H1 (cell line): ENCODE results near the gene TMEM255B. TPM values are rescaled to one million over a fixed set of nuclear protein-coding genes. Genes with fewer than 3 reads are reported as not detected.

ENCODE experiments used
- CTCF ChIA-PET: fragments of 300-600 bp; sonication (Branson Sonifier 250); formaldehyde crosslinking; loops from one replicate; lab custom pipeline; 2021; ENCODE audit not compliant: partially characterized antibody; lab: Charles Lee
- POLR2A ChIA-PET: fragments of 300-600 bp; sonication (Branson Sonifier 250); formaldehyde crosslinking; loops from one replicate; lab custom pipeline; 2021; ENCODE audit warnings: inconsistent platforms; ENCODE audit not compliant: partially characterized antibody; lab: Charles Lee
- DNase-seq, 2 experiments: peaks; one replicate each; pipeline versions ENCODE4 v3.0.0 to v3.0.0-alpha.2; 2010 to 2022; ENCODE audit warnings: low spot score in 2 of 2, low read depth in 1 of 2, mixed read lengths in 1 of 2
- FAIRE-seq: peaks from 2 replicates; lab custom pipeline; 2011; peaks lifted over from hg19 to GRCh38; lab: Jason Lieb, UNC
- H2AFZ ChIP-seq: 2 replicates; pipeline ENCODE4 v1.8.1; 2012; ENCODE audit warnings: low read length, inconsistent platforms
- H2AK5ac ChIP-seq: 2 replicates; pipeline ENCODE4 v1.6.1; 2013; ENCODE audit warnings: low read depth, low read length
- H2BK120ac ChIP-seq: replicated peaks from 2 replicates; pipeline ENCODE3; 2013; ENCODE audit warnings: low read depth, low read length, inconsistent platforms
- H2BK12ac ChIP-seq: 2 replicates; pipeline ENCODE4 v1.6.1; 2013; ENCODE audit warnings: low read depth, low read length
- H2BK15ac ChIP-seq: 2 replicates; pipeline ENCODE4 v1.6.1; 2013; ENCODE audit warnings: low read length
- H2BK20ac ChIP-seq: 2 replicates; pipeline ENCODE4 v1.6.1; 2013; ENCODE audit warnings: low read length
- H2BK5ac ChIP-seq: 2 replicates; pipeline ENCODE4 v1.6.1; 2013; ENCODE audit warnings: low read depth, low read length
- H3K14ac ChIP-seq: 2 replicates; pipeline ENCODE4 v1.6.1; 2013; ENCODE audit warnings: inconsistent platforms; ENCODE audit not compliant: insufficient read length
- H3K18ac ChIP-seq: 2 replicates; pipeline ENCODE4 v1.6.1; 2013; ENCODE audit warnings: low read length; ENCODE audit errors: extremely low read depth
- H3K23ac ChIP-seq: 2 replicates; pipeline ENCODE4 v1.6.1; 2013; ENCODE audit warnings: inconsistent platforms; ENCODE audit not compliant: insufficient read length
- H3K23me2 ChIP-seq: 2 replicates; pipeline ENCODE4 v1.6.1; 2013; ENCODE audit warnings: low read depth, low read length
- H3K27ac ChIP-seq: 2 replicates; pipeline ENCODE4 v1.6.1; 2011; ENCODE audit warnings: low read depth, low read length, inconsistent platforms
- H3K27me3 ChIP-seq, 4 experiments: replicated peaks in 1 of 4; 1 replicate in 1 of 4; 2 replicates in 3 of 4; pipeline versions ENCODE4 v1.6.1 to v1.8.1; 2011 to 2013; ENCODE audit warnings: low read length in 3 of 4, mild to moderate bottlenecking in 3 of 4, inconsistent platforms in 2 of 4, mixed read lengths in 2 of 4, moderate library complexity in 1 of 4; ENCODE audit not compliant: control insufficient read depth in 3 of 4, insufficient read depth in 3 of 4; ENCODE audit errors: extremely low read depth in 1 of 4
- H3K36me3 ChIP-seq, 4 experiments: 2 replicates each; pipeline versions ENCODE4 v1.6.1 to v1.8.1; 2011 to 2013; ENCODE audit warnings: mild to moderate bottlenecking in 4 of 4, low read length in 3 of 4, moderate library complexity in 2 of 4, control low read depth in 1 of 4, inconsistent platforms in 1 of 4; ENCODE audit not compliant: insufficient read depth in 4 of 4, control insufficient read depth in 2 of 4
- H3K4ac ChIP-seq: replicated peaks from 2 replicates; pipeline ENCODE3; 2013; ENCODE audit warnings: low read length, low read depth, mixed read lengths, inconsistent platforms; ENCODE audit not compliant: insufficient read length
- H3K4me1 ChIP-seq, 4 experiments: replicated peaks in 1 of 4; 1 replicate in 1 of 4; 2 replicates in 3 of 4; pipeline versions ENCODE4 v1.6.1 to v1.8.1; 2011 to 2013; ENCODE audit warnings: low read length in 3 of 4, inconsistent platforms in 2 of 4, mixed read lengths in 1 of 4; ENCODE audit not compliant: insufficient read depth in 4 of 4, control insufficient read depth in 3 of 4
- H3K4me2 ChIP-seq, 2 experiments: 2 replicates each; pipeline versions ENCODE4 v1.6.1 to v1.8.1; 2011 to 2013; ENCODE audit warnings: low read depth in 2 of 2, low read length in 2 of 2, control low read depth in 1 of 2, inconsistent platforms in 1 of 2, mild to moderate bottlenecking in 1 of 2; ENCODE audit not compliant: insufficient read depth in 1 of 2
- H3K4me3 ChIP-seq, 4 experiments: fragments of 200-600, 300-600 bp in 1 of 4; sonication (generic), shearing (Covaris generic), sonication (Bioruptor Twin) in 1 of 4; 2 replicates each; pipeline versions ENCODE4 v1.5.1 to v1.8.1; 2011 to 2016; ENCODE audit warnings: low read length in 4 of 4, low read depth in 3 of 4, control low read depth in 2 of 4, inconsistent platforms in 2 of 4, mild to moderate bottlenecking in 2 of 4, mixed read lengths in 1 of 4, moderate library complexity in 1 of 4; ENCODE audit not compliant: insufficient read depth in 2 of 4; ENCODE audit errors: extremely low read depth in 1 of 4
- H3K56ac ChIP-seq: replicated peaks from 2 replicates; pipeline ENCODE3; 2013; ENCODE audit warnings: low read depth, mild to moderate bottlenecking, mixed read lengths, low read length, inconsistent platforms; ENCODE audit not compliant: insufficient read length
- H3K79me1 ChIP-seq: 2 replicates; pipeline ENCODE4 v1.6.1; 2013; ENCODE audit warnings: low read depth, low read length, control low read depth
- H3K79me2 ChIP-seq, 2 experiments: 2 replicates each; pipeline versions ENCODE4 v1.6.1 to v1.8.1; 2012 to 2013; ENCODE audit warnings: low read length in 2 of 2, mild to moderate bottlenecking in 2 of 2, inconsistent platforms in 1 of 2; ENCODE audit not compliant: insufficient read depth in 2 of 2, control insufficient read depth in 1 of 2
- H3K9ac ChIP-seq, 4 experiments: replicated peaks in 1 of 4; 1 replicate in 1 of 4; 2 replicates in 3 of 4; pipeline versions ENCODE4 v1.6.1 to v1.8.1; 2011 to 2013; ENCODE audit warnings: low read depth in 3 of 4, low read length in 3 of 4, control low read depth in 2 of 4, mild to moderate bottlenecking in 2 of 4, moderate library complexity in 2 of 4, inconsistent platforms in 1 of 4; ENCODE audit errors: extremely low read depth in 1 of 4
- H3K9me3 ChIP-seq, 2 experiments: 2 replicates each; pipeline versions ENCODE4 v1.6.1 to v1.8.1; 2012 to 2013; ENCODE audit warnings: mild to moderate bottlenecking in 2 of 2, moderate library complexity in 2 of 2, control low read depth in 1 of 2, inconsistent platforms in 1 of 2, low read depth in 1 of 2, low read length in 1 of 2, mixed read lengths in 1 of 2; ENCODE audit not compliant: insufficient read depth in 2 of 2
- H4K20me1 ChIP-seq, 2 experiments: replicated peaks in 1 of 2; 2 replicates each; pipeline versions ENCODE3 to v1.8.1; 2011 to 2013; ENCODE audit warnings: inconsistent platforms in 2 of 2, low read length in 2 of 2, mild to moderate bottlenecking in 1 of 2; ENCODE audit not compliant: insufficient read depth in 2 of 2, control insufficient read depth in 1 of 2
- H4K5ac ChIP-seq: 2 replicates; pipeline ENCODE4 v1.6.1; 2013; ENCODE audit warnings: low read length, low read depth, mixed read lengths, inconsistent platforms; ENCODE audit not compliant: insufficient read length
- H4K8ac ChIP-seq: 2 replicates; pipeline ENCODE4 v1.8.0; 2013; ENCODE audit warnings: mild to moderate bottlenecking, moderate library complexity, low read length, inconsistent platforms; ENCODE audit not compliant: insufficient read depth; ENCODE audit errors: extremely low read depth
- H4K91ac ChIP-seq: replicated peaks from 2 replicates; pipeline ENCODE3; 2013; ENCODE audit warnings: low read length, mixed read lengths, inconsistent platforms; ENCODE audit not compliant: insufficient read length
- CBX5 ChIP-seq: fragments of 300-800, 300-1000 bp; sonication (generic); IDR thresholded peaks from 2 replicates; pipeline ENCODE4 v1.7.1; 2016; ENCODE audit warnings: antibody characterized with exemption, low read length, low read depth
- CTBP2 ChIP-seq: IDR thresholded peaks from 2 replicates; pipeline ENCODE4 v1.7.0; 2011; ENCODE audit warnings: borderline replicate concordance, mild to moderate bottlenecking, moderate library complexity, mixed read lengths, low read length; ENCODE audit not compliant: insufficient read depth, insufficient read length
- JUND ChIP-seq: IDR thresholded peaks from 2 replicates; pipeline ENCODE4 v1.6.1; 2011; ENCODE audit warnings: mild to moderate bottlenecking, improper control_type of control experiment, low read length
- KDM1A ChIP-seq: fragments of 200-600, 300-600 bp; sonication (generic); IDR thresholded peaks from 2 replicates; pipeline ENCODE4 v1.7.1; 2016; ENCODE audit warnings: mild to moderate bottlenecking, low read length, borderline replicate concordance
- NANOG ChIP-seq: IDR thresholded peaks from 2 replicates; pipeline ENCODE4 v1.6.1; 2011; ENCODE audit warnings: low read length, low read depth, mild to moderate bottlenecking, inconsistent platforms; ENCODE audit not compliant: insufficient read depth, poor library complexity, severe bottlenecking
- NRF1 ChIP-seq: IDR thresholded peaks from 2 replicates; pipeline ENCODE4 v1.6.1; 2011; ENCODE audit warnings: mild to moderate bottlenecking, low read depth, low read length, improper control_type of control experiment
- RFX5 ChIP-seq: IDR thresholded peaks from 2 replicates; pipeline ENCODE4 v1.6.1; 2011; ENCODE audit warnings: low read depth, low read length, improper control_type of control experiment, borderline replicate concordance
- RXRA ChIP-seq: IDR thresholded peaks from 2 replicates; pipeline ENCODE4 v1.6.1; 2011; ENCODE audit warnings: low read depth, mild to moderate bottlenecking, low read length, moderate library complexity; ENCODE audit not compliant: insufficient read depth
- SUZ12 ChIP-seq: fragments of 200-600 bp; sonication (generic); IDR thresholded peaks from 2 replicates; pipeline ENCODE4 v1.6.1; 2012; ENCODE audit warnings: mild to moderate bottlenecking, inconsistent platforms, low read length, moderate library complexity, mixed read lengths
- WGBS, 2 experiments: shearing (Covaris generic) in 1 of 2; methylation state at CpG; one replicate each; pipeline versions ENCODE4 v1.1.6 to v1.1.7; 2013 to 2015; ENCODE audit warnings: low lambda C conversion rate in 2 of 2, mixed read lengths in 2 of 2, inconsistent platforms in 1 of 2, low coverage in 1 of 2, missing lambda C conversion rate in 1 of 2; ENCODE audit not compliant: insufficient replicate concordance in 2 of 2, insufficient coverage in 1 of 2, insufficient read length in 1 of 2; ENCODE audit errors: extremely low coverage in 1 of 2, missing lambda C conversion rate in 1 of 2; 5-methylcytosine and 5-hydroxymethylcytosine counted together
- polyA plus RNA-seq, 7 experiments: library from polyadenylated mRNA; depleted of rRNA in 3 of 7; stranded (reverse) in 5 of 7; unstranded in 2 of 7; fragments of >200 nt in 5 of 7; fragments of 200-250 nt in 2 of 7; gene quantifications; 1 replicate in 5 of 7; 2 replicates in 1 of 7; 4 replicates in 1 of 7; pipeline versions ENCODE4 v1.2.1 to v1.2.3, GENCODE V29; 2011 to 2013; ENCODE audit warnings: missing spikeins in 2 of 7, mixed read lengths in 2 of 7
- total RNA-seq: library from RNA; stranded (reverse); fragmentation: NEBNext Ultra II Directional; extraction: Animal tissue kit (Norgen Biotek cat#: 25700); gene quantifications from 2 replicates; pipeline ENCODE4 v1.2.1, GENCODE V29; 2021
- TF ChIP-seq, protein P1 (sequence below): IDR thresholded peaks from 2 replicates; pipeline ENCODE4 v1.6.1; 2011; ENCODE audit warnings: low read depth, mild to moderate bottlenecking, low read length; ENCODE audit not compliant: insufficient read depth

Gene TMEM255B
- total and polyA plus RNA-seq, 2 of the 8 experiments (the other 6 are each of a cell fraction or from before 2014, with no cell fraction given), result 3.4 to 4.4 TPM

DNA sequence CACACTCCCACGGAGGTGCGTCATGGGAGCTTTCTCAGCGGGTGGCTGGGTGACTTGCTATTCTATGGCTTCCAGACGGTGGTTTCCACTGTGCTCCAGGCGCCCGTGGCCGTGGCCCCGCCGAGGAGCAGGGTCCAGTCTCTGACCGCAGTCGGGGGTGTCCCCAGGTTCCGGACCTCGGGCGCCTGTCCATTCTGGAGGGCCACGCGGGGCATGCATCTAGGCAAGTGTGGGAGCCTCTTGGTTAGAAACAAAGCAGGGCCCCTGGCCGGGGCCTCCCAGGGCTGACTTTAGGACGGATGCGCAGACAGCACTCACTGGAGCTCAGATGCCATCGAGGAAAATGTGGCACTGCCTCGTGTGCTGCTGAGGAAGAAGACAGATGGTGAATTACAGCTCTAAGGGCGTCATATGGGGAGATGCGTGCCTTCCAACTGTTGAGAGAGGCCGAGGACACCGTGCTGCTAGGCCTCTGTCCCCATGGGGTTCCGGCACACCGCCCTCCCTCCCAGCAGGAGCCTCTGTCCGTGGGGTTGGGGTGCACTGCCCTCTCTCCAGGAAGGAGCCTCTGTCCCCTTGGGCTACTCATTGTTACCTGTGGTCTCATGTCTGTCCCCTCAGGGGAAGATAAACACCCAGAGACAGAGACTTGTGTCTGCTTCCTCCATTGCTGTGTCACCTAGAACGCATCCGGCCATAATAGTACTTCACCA lies 38.1 kb downstream of the TMEM255B start:
- Histone ChIP-seq H3K4me2 (no peak overlapping the region), H4K20me1 (peaks cover 0 to 8% of the 10 kb centered on the region in 2 experiments), H4K5ac (no peak overlapping the region), H3K56ac (no peak overlapping the region), H3K27ac (no peak overlapping the region), H3K4me3 (no peak overlapping the region), H3K79me1 (no peaks in the 10 kb centered on the region), H3K9ac (no peak overlapping the region), H2AFZ (no peak overlapping the region), H3K14ac (no peak overlapping the region), H2BK20ac (no peak overlapping the region), H3K27me3 (no peaks in the 10 kb centered on the region), H2BK12ac (no peak overlapping the region), H3K23ac (no peak overlapping the region), H4K8ac (0 out of 2 replicates have a peak overlapping the region, but pooled peaks have one; percentile 15), H3K9me3 (no peaks in the 10 kb centered on the region), H2AK5ac (no peak overlapping the region), H2BK15ac (no peak overlapping the region)
- DNase-seq, result no peak
- WGBS, 2 experiments, result 91% methylated on average over 27 of the region's 30 CpGs; no CpG with 5 or more reads in 1 of the 2 experiments
- TF ChIP-seq RXRA (no peak), NANOG (no peak), RFX5 (no peak), CBX5 (no peak), SUZ12 (no peak), NRF1 (no peak), JUND (no peak), KDM1A (no peak), CTBP2 (no peak)
- TF ChIP-seq, protein P1, sequence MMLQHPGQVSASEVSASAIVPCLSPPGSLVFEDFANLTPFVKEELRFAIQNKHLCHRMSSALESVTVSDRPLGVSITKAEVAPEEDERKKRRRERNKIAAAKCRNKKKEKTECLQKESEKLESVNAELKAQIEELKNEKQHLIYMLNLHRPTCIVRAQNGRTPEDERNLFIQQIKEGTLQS, result no peak
- TF ChIP-seq, all 59 proteins: peak for 0
- H3K18ac ChIP-seq, result no peak overlapping the region
- CTCF ChIA-PET, result no interaction called here
- no peak overlapping the region for H3K4ac ChIP-seq
- no peak overlapping the region for H2BK120ac ChIP-seq
- POLR2A ChIA-PET, result no interaction called here
- no peak for FAIRE-seq
- peaks cover 0 to 6% (median 4%) of the 10 kb centered on the region in 4 experiments; a peak in 4 of 7 replicates for H3K4me1 ChIP-seq
- no peak overlapping the region for H4K91ac ChIP-seq
- no peaks in the 10 kb centered on the region; a peak in 1 of 8 replicates for H3K36me3 ChIP-seq
- H3K79me2 ChIP-seq, result no peaks in the 10 kb centered on the region
- H2BK5ac ChIP-seq, result no peak overlapping the region
- H3K23me2 ChIP-seq, result peaks cover 23% of the 10 kb centered on the region; the same call in 1 of the 2 replicates
